ENCODE results near the gene AATK.
A peak's percentile ranks its signal among the peaks of the same experiment; 100 is the strongest.

AATK gene

GRCh38 chr17:81202318-81202717, 36.3 kb upstream of the AATK start:
- ChIA-PET POLR2A (no interaction called here), CTCF (interaction anchor here (2.5 to 5.5 kb wide), 3 partner anchors 14 to 100 kb away, joined by 10 to 36 read pairs (median 28); no protein-coding TSS in a partner anchor)
- TF ChIP-seq CTCF (IDR thresholded peaks at IDR 0.05; ENCODE audit: insufficient read depth, low read length, missing control alignments) = no peak
- DNase-seq (ENCODE audit: low read depth, low spot score) = no peak
- H3K4me3 ChIP-seq (ENCODE audit: low read depth, low read length) = no peak overlapping the region

GRCh38 chr17:81200695-81201580, 34.9 kb upstream of the AATK start:
- POLR2A ChIA-PET = no interaction called here
- H3K4me3 ChIP-seq (ENCODE audit: low read depth, low read length) = no peak overlapping the region
- peak; percentile 14 for DNase-seq (ENCODE audit: low read depth, low spot score)
- peak; percentile 47 for TF ChIP-seq CTCF (IDR thresholded peaks at IDR 0.05; ENCODE audit: insufficient read depth, low read length, missing control alignments)
- CTCF ChIA-PET = interaction anchor here (0.8 to 5.5 kb wide), 14 partner anchors 8 to 229 kb away, joined by 3 to 36 read pairs (median 4); partner anchors contain the start of gene CEP131

GRCh38 chr17:81200201-81200600, 34.2 kb upstream of the AATK start:
- ChIA-PET POLR2A (no interaction called here), CTCF (interaction anchor here (0.9 to 5.5 kb wide), 11 partner anchors 8 to 228 kb away, joined by 3 to 36 read pairs (median 5); partner anchors contain the start of gene CEP131)
- TF ChIP-seq CTCF (IDR thresholded peaks at IDR 0.05; ENCODE audit: insufficient read depth, low read length, missing control alignments) = no peak
- H3K4me3 ChIP-seq (ENCODE audit: low read depth, low read length) = no peak overlapping the region
- DNase-seq (ENCODE audit: low read depth, low spot score) = no peak

- no peak for TF ChIP-seq CTCF (IDR thresholded peaks at IDR 0.05; ENCODE audit: insufficient read depth, low read length, missing control alignments)
- ChIA-PET CTCF (interaction anchor here (1.8 to 5.5 kb wide), 3 partner anchors 11 to 57 kb away, joined by 5 to 36 read pairs (median 28); no protein-coding TSS in a partner anchor), POLR2A (no interaction called here)
- no peak overlapping the region for H3K4me3 ChIP-seq (ENCODE audit: low read depth, low read length)
- no peak for DNase-seq (ENCODE audit: low read depth, low spot score)
Measured at GRCh38 chr17:81199482-81199830, 33.4 kb upstream of the AATK start.

GRCh38 chr17:81198826-81199481, 32.9 kb upstream of the AATK start:
- no peak overlapping the region for H3K4me3 ChIP-seq (ENCODE audit: low read depth, low read length)
- POLR2A ChIA-PET = no interaction called here
- no peak for TF ChIP-seq CTCF (IDR thresholded peaks at IDR 0.05; ENCODE audit: insufficient read depth, low read length, missing control alignments)
- CTCF ChIA-PET = interaction anchor here (1.8 to 5.5 kb wide), 3 partner anchors 11 to 57 kb away, joined by 5 to 36 read pairs (median 28); no protein-coding TSS in a partner anchor
- DNase-seq (ENCODE audit: low read depth, low spot score) = no peak
